Natural killer cell (primary cell): ENCODE results near the gene TPD52L3. TPM values are rescaled to one million over a fixed set of nuclear protein-coding genes. Genes with fewer than 3 reads are reported as not detected.

Source experiments
- ATAC-seq, 3 donors: fragments of 150-1000 bp in 2 of 3; fragments of 200-7000 bp in 1 of 3; cut with Tn5 transposase; 1 replicate in 1 of 3; 2 replicates in 2 of 3; pipeline ENCODE4 v1.10.0; 2021; ENCODE audit warnings: mild to moderate bottlenecking in 2 of 3, moderate library complexity in 2 of 3
- DNase-seq, 2 donors: peaks; one replicate each; pipeline versions ENCODE4 v3.0.0 to v3.0.0-alpha.2; 2013 to 2021; ENCODE audit warnings: mixed read lengths in 1 of 2
- H3K27ac ChIP-seq: one replicate; pipeline ENCODE4 v1.5.1; 2013; ENCODE audit warnings: mild to moderate bottlenecking, low read length
- H3K27me3 ChIP-seq: one replicate; pipeline ENCODE4 v1.6.1; 2013; ENCODE audit warnings: low read length; ENCODE audit not compliant: control insufficient read depth, insufficient read depth
- H3K36me3 ChIP-seq: one replicate; pipeline ENCODE4 v1.6.1; 2013; ENCODE audit warnings: low read length; ENCODE audit not compliant: control insufficient read depth, insufficient read depth
- H3K4me1 ChIP-seq: one replicate; pipeline ENCODE4 v1.6.1; 2013; ENCODE audit warnings: low read length; ENCODE audit not compliant: control insufficient read depth, insufficient read depth
- H3K4me3 ChIP-seq: one replicate; pipeline ENCODE4 v1.5.1; 2013; ENCODE audit warnings: low read length
- H3K9me3 ChIP-seq: one replicate; pipeline ENCODE4 v1.6.1; 2013; ENCODE audit warnings: low read length; ENCODE audit not compliant: control insufficient read depth, insufficient read depth
- H3K27ac Mint-ChIP-seq, 2 donors: one replicate each; pipeline ENCODE4 v1.8.0; 2022; ENCODE audit warnings: mild to moderate bottlenecking in 2 of 2, mixed read lengths in 2 of 2, moderate library complexity in 1 of 2
- H3K27me3 Mint-ChIP-seq, 2 donors: one replicate each; pipeline ENCODE4 v1.8.0; 2022; ENCODE audit warnings: low read depth in 2 of 2, mixed read lengths in 2 of 2
- H3K36me3 Mint-ChIP-seq: one replicate; pipeline ENCODE4 v1.8.0; 2022; ENCODE audit warnings: mixed read lengths
- H3K4me1 Mint-ChIP-seq, 2 donors: one replicate each; pipeline ENCODE4 v1.8.0; 2022; ENCODE audit warnings: mixed read lengths in 2 of 2
- H3K4me3 Mint-ChIP-seq: one replicate; pipeline ENCODE4 v1.8.0; 2022; ENCODE audit warnings: mild to moderate bottlenecking, moderate library complexity, mixed read lengths
- H3K9me3 Mint-ChIP-seq, 2 donors: one replicate each; pipeline ENCODE4 v1.8.0; 2022; ENCODE audit warnings: mixed read lengths in 2 of 2
- WGBS: methylation state at CpG from one replicate; pipeline ENCODE4 v1.1.7; 2013; ENCODE audit warnings: missing lambda C conversion rate; ENCODE audit not compliant: insufficient coverage; 5-methylcytosine and 5-hydroxymethylcytosine counted together
- intact Hi-C: fragments of 100-400 bp; cut with micrococcal nuclease; formaldehyde crosslinking; loops from one replicate; pipeline ENCODE4 v1.14.2; 2022
- total RNA-seq, 4 donors: library from RNA; stranded (reverse); fragments of 120-200 nt in 1 of 4; gene quantifications; one replicate each; pipeline versions ENCODE4 v1.2.3 to v1.2.4, GENCODE V29; 2013 to 2022
- TF ChIP-seq, protein P1 (sequence below): fragments of 200-600 bp; IDR thresholded peaks from one replicate; pipeline ENCODE4 v1.8.0; 2022; ENCODE audit warnings: antibody characterized with exemption

Gene TPD52L3
- total RNA-seq, 3 donors from 2014 or later (not counting 1 experiment from before 2014, with no cell fraction given), result not detected

DNA sequence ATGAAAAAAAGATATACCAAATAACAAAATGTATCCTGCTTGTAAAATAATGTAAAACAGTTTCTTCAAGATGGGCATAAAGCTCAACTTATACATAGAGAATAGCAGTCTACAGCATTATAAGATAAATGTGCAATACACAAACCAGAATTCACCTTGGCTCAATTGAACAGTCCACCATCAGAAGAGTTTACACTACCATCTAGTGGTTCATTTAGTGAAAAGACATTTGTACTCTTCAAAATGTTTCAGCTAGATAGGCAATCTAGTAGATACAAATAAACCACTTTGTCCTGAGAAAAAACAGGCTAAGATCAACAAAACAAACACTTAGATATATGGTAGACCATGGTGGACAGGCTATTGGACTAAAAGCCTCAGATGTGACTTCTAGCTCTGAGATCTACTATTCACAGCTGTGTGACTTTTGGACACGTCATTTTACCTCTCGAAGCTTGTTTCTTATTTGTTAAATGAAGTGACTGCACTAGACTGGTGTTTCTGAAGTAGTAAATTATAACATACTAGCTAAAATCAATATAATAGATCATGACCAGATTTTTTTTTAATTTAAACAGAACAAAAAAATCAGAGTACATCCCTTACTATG, 22.1 kb upstream of the TPD52L3 start:
- H3K9me3 Mint-ChIP-seq, result no peaks in the 10 kb centered on the region

DNA sequence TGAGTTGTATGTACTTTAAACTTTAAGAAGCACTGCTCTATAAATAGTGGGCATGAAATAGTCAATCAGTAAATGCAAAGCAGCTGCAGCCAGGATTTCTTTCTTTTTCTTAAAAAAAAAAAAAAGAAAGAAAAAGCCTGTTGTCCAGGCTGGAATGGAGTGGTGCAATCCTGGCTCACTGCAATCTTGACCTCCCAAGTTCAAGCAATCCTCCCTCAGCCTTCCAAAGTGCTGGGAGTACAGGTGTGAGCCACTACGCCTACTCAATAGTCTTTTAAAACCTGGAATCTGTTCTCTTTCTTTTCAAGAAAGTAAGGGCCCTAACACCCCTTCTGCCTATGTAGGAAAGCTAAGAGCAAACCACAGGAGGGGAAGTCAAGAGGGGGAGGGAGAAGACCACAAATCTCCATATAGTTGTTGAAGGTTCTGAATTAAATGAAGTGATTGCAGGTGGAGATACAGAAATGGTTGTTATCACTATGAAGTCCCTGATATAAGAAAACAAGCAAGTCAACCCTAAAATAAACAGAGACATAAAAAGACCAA, 20.6 kb upstream of the TPD52L3 start:
- TF ChIP-seq, protein P1, sequence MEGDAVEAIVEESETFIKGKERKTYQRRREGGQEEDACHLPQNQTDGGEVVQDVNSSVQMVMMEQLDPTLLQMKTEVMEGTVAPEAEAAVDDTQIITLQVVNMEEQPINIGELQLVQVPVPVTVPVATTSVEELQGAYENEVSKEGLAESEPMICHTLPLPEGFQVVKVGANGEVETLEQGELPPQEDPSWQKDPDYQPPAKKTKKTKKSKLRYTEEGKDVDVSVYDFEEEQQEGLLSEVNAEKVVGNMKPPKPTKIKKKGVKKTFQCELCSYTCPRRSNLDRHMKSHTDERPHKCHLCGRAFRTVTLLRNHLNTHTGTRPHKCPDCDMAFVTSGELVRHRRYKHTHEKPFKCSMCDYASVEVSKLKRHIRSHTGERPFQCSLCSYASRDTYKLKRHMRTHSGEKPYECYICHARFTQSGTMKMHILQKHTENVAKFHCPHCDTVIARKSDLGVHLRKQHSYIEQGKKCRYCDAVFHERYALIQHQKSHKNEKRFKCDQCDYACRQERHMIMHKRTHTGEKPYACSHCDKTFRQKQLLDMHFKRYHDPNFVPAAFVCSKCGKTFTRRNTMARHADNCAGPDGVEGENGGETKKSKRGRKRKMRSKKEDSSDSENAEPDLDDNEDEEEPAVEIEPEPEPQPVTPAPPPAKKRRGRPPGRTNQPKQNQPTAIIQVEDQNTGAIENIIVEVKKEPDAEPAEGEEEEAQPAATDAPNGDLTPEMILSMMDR, result no peak
- Mint-ChIP-seq H3K4me1 (no peaks in the 10 kb centered on the region), H3K36me3 (no peaks in the 10 kb centered on the region), H3K27me3 (peaks cover 5 to 28% of the 10 kb centered on the region in 2 donors), H3K4me3 (no peak overlapping the region), H3K27ac (no peak overlapping the region), H3K9me3 (no peaks in the 10 kb centered on the region)
- no peak overlapping the region for H3K4me3 ChIP-seq
- intact Hi-C loops, result loop anchor here (5.0 kb wide), 1 partner anchor 420 kb away; no protein-coding TSS in a partner anchor
- no peaks in the 10 kb centered on the region for H3K4me1 ChIP-seq
- no peak for DNase-seq
- ATAC-seq, result no peak
- H3K27me3 ChIP-seq, result peaks cover 2% of the 10 kb centered on the region
- no peaks in the 10 kb centered on the region for H3K9me3 ChIP-seq
- WGBS, result 71% methylated on average over 1 of the region's 1 CpG
- no peak overlapping the region for H3K27ac ChIP-seq
- no peaks in the 10 kb centered on the region for H3K36me3 ChIP-seq

More for the DNA sequence above, 22.1 kb upstream of the TPD52L3 start:
- Histone ChIP-seq H3K27ac (no peak overlapping the region), H3K4me1 (no peaks in the 10 kb centered on the region), H3K9me3 (no peaks in the 10 kb centered on the region), H3K4me3 (no peak overlapping the region), H3K36me3 (no peaks in the 10 kb centered on the region), H3K27me3 (no peaks in the 10 kb centered on the region)
- intact Hi-C loops, result loop anchor here (1.0 to 5.0 kb wide), 2 partner anchors 251 to 419 kb away; no protein-coding TSS in a partner anchor
- ATAC-seq, result peak in 1 of 3 donors; percentile 53
- no peaks in the 10 kb centered on the region for H3K4me1 Mint-ChIP-seq
- H3K36me3 Mint-ChIP-seq, result no peaks in the 10 kb centered on the region
- 100% methylated on average over 1 of the region's 2 CpGs for WGBS
- TF ChIP-seq, protein P1, result peak; percentile 25
- peaks cover 5 to 35% of the 10 kb centered on the region in 2 donors for H3K27me3 Mint-ChIP-seq
- no peak overlapping the region for H3K27ac Mint-ChIP-seq
- DNase-seq, result peak in 1 of 2 donors; percentile 43
- no peak overlapping the region for H3K4me3 Mint-ChIP-seq

DNA sequence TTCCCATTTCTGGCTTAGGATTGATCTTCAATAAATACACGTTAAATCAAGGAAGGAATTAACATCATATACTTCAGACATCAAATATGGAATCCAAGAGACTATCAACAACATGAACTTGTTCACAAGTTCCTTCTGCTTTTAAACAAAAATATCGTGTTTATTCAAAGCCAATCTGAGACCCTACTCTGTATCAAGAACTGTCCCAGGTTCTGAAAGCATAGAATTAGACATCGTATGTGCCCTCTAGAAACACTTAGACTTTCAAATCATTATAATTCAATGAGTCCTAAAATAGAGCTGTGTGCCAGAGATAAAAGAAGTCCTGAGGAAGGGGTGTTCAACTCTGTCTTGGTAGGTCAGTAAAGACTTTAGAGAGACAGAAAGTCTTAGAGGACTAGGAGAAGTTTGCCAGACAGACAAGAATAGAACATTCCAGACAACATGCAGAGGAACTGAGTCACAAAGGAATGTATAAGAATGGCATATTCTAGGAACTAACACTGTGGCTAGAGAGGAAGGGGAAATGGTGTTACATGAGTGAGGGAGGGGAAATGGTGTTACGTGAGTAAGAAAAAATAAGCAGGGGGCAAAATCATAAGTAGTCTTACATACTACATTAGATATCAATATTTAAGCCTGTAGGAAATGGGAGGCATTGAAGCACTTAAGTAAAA, 2.9 kb downstream of the TPD52L3 start:
- Histone ChIP-seq H3K4me3 (no peak overlapping the region), H3K36me3 (no peaks in the 10 kb centered on the region), H3K4me1 (no peaks in the 10 kb centered on the region), H3K27ac (no peak overlapping the region), H3K9me3 (peaks cover 4% of the 10 kb centered on the region), H3K27me3 (no peaks in the 10 kb centered on the region)
- Mint-ChIP-seq H3K9me3 (peaks cover 4 to 9% of the 10 kb centered on the region in 2 donors), H3K4me3 (no peak overlapping the region), H3K4me1 (no peaks in the 10 kb centered on the region), H3K27ac (no peak overlapping the region), H3K36me3 (peaks cover 14% of the 10 kb centered on the region), H3K27me3 (peaks cover 18 to 25% of the 10 kb centered on the region in 2 donors)
- TF ChIP-seq, protein P1, result no peak
- intact Hi-C loops, result no loop called here
- DNase-seq, result no peak
- 84% methylated on average over 2 of the region's 4 CpGs for WGBS
- no peak for ATAC-seq
